Panc1 (cell line): Measurements from ENCODE around the gene NME3. TPM values are rescaled to one million over a fixed set of nuclear protein-coding genes. Genes with fewer than 3 reads are reported as not detected.

Experiments
- ATAC-seq: fragments of 200-7000 bp; cut with Tn5 transposase; 2 replicates; pipeline ENCODE4 v1.9.1; 2020; ENCODE audit warnings: mild to moderate bottlenecking, moderate library complexity
- BruUV-seq: library from RNA; stranded (reverse); fragments of 400-500 nt; replicated peaks from 2 replicates; lab custom pipeline; 2021; lab: Mats Ljungman, UMichigan
- CTCF ChIA-PET: fragments of 300-600 bp; sonication (Branson Sonifier 250); formaldehyde crosslinking; loops from one replicate; lab custom pipeline; 2022; ENCODE audit warnings: antibody characterized with exemption; lab: Charles Lee
- POLR2A ChIA-PET: fragments of 300-600 bp; sonication (Branson Sonifier 250); formaldehyde crosslinking; loops from one replicate; lab custom pipeline; 2022; ENCODE audit warnings: antibody characterized with exemption; lab: Charles Lee
- DNase-seq: peaks from one replicate; pipeline ENCODE4 v3.0.0-alpha.2; 2010; ENCODE audit warnings: low read depth, low spot score
- H3K27ac ChIP-seq: 2 replicates; pipeline ENCODE4 v1.5.1; 2011; ENCODE audit warnings: mild to moderate bottlenecking, low read length, inconsistent platforms
- H3K27me3 ChIP-seq: fragments of 200-500 bp; sonication (Bioruptor generic); 2 replicates; pipeline ENCODE4 v1.6.0; 2014; ENCODE audit warnings: low read length, inconsistent platforms; ENCODE audit not compliant: control insufficient read depth, insufficient read depth
- H3K36me3 ChIP-seq: fragments of 200-500 bp; sonication (Bioruptor generic); 2 replicates; pipeline ENCODE4 v1.5.1; 2014; ENCODE audit warnings: inconsistent platforms, mild to moderate bottlenecking, low read length, moderate library complexity; ENCODE audit not compliant: control insufficient read depth, insufficient read depth
- H3K4me1 ChIP-seq: 2 replicates; pipeline ENCODE4 v1.5.1; 2011; ENCODE audit warnings: inconsistent platforms, mild to moderate bottlenecking, low read length, moderate library complexity; ENCODE audit not compliant: control insufficient read depth, insufficient read depth
- H3K4me3 ChIP-seq, 2 experiments: 2 replicates each; pipeline ENCODE4 v1.5.1; 2011 to 2012; ENCODE audit warnings: low read depth in 2 of 2, low read length in 2 of 2, mild to moderate bottlenecking in 2 of 2, inconsistent platforms in 1 of 2, moderate library complexity in 1 of 2
- H3K9me3 ChIP-seq: fragments of 200-500 bp; sonication (Bioruptor generic); 2 replicates; pipeline ENCODE4 v1.5.1; 2014; ENCODE audit warnings: low read depth, mild to moderate bottlenecking, inconsistent platforms, low read length, moderate library complexity; ENCODE audit not compliant: control insufficient read depth, insufficient read depth
- POLR2AphosphoS5 ChIP-seq: IDR thresholded peaks from 2 replicates; pipeline ENCODE4 v1.6.1; 2012; ENCODE audit warnings: mild to moderate bottlenecking, low read depth, low read length, moderate library complexity
- SIN3A ChIP-seq: IDR thresholded peaks from 2 replicates; pipeline ENCODE4 v1.6.1; 2012; ENCODE audit warnings: low read depth, mild to moderate bottlenecking, low read length, moderate library complexity, borderline replicate concordance; ENCODE audit not compliant: insufficient read depth
- TCF7L2 ChIP-seq: IDR thresholded peaks from 2 replicates; pipeline ENCODE4 v1.6.1; 2011; ENCODE audit warnings: mild to moderate bottlenecking, low read depth, low read length, inconsistent platforms
- in situ Hi-C: cut with HindIII; loops from 2 replicates; pipeline ENCODE4 v1.10.0; 2016; ENCODE audit warnings: low sequenced_read_pairs, low pct_unique_long_range_greater_than_20kb
- intact Hi-C: fragments of 100-400 bp; cut with micrococcal nuclease; formaldehyde crosslinking; loops from one replicate; pipeline ENCODE4 v1.10.0; 2022; ENCODE audit not compliant: unreplicated experiment
- total RNA-seq: library from RNA; stranded (reverse); gene quantifications from one replicate; pipeline ENCODE4 v1.2.1, GENCODE V29; 2021; ENCODE audit not compliant: unreplicated experiment
- TF ChIP-seq, protein P1 (sequence below): fragments of 450-650 bp; IDR thresholded peaks from 2 replicates; pipeline ENCODE4 v1.5.1; 2017; ENCODE audit warnings: mild to moderate bottlenecking
- TF ChIP-seq, protein P2 (sequence below), 2 experiments: IDR thresholded peaks; 2 replicates each; pipeline ENCODE4 v1.6.1; 2011 to 2012; ENCODE audit warnings: low read depth in 2 of 2, control low read depth in 1 of 2, low read length in 1 of 2, mild to moderate bottlenecking in 1 of 2, moderate library complexity in 1 of 2; ENCODE audit not compliant: insufficient read depth in 1 of 2

Gene NME3
- total RNA-seq, 1 experiment from 2014 or later = 117 TPM

DNA sequence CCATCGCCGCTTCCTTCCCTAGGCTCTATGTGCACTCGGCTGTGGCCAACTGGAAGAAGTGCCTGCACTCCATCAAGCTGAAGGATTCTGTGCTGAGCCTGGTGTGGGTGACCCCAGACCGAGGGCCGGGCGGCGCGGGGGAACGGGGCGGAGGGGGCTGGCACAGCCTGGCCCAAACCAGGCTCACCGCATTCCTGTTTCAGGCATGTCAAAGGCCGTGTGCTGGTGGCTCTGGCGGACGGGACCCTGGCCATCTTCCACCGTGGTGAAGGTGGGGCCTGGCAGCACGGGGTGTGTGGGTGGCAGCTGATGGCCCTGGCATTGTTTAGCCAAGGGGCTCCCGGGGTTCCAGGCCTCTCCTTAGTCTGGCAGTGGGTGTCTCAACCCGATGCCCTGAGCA lies 4.6 kb downstream of the NME3 start:
- ChIA-PET POLR2A (no interaction called here), CTCF (no interaction called here)
- intact Hi-C loops (no loop called here), in situ Hi-C loops (no loop called here)
- no peak for DNase-seq
- H3K4me1 ChIP-seq = peaks cover 14% of the 10 kb centered on the region
- no peak overlapping the region for H3K27ac ChIP-seq
- no peaks in the 10 kb centered on the region; the same call in 1 of the 2 replicates for H3K36me3 ChIP-seq
- H3K9me3 ChIP-seq = no peaks in the 10 kb centered on the region
- no peaks in the 10 kb centered on the region for H3K27me3 ChIP-seq
- TF ChIP-seq SIN3A (no peak), POLR2AphosphoS5 (no peak), TCF7L2 (no peak)
- TF ChIP-seq, protein P1, sequence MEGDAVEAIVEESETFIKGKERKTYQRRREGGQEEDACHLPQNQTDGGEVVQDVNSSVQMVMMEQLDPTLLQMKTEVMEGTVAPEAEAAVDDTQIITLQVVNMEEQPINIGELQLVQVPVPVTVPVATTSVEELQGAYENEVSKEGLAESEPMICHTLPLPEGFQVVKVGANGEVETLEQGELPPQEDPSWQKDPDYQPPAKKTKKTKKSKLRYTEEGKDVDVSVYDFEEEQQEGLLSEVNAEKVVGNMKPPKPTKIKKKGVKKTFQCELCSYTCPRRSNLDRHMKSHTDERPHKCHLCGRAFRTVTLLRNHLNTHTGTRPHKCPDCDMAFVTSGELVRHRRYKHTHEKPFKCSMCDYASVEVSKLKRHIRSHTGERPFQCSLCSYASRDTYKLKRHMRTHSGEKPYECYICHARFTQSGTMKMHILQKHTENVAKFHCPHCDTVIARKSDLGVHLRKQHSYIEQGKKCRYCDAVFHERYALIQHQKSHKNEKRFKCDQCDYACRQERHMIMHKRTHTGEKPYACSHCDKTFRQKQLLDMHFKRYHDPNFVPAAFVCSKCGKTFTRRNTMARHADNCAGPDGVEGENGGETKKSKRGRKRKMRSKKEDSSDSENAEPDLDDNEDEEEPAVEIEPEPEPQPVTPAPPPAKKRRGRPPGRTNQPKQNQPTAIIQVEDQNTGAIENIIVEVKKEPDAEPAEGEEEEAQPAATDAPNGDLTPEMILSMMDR = no peak
- TF ChIP-seq, protein P2, sequence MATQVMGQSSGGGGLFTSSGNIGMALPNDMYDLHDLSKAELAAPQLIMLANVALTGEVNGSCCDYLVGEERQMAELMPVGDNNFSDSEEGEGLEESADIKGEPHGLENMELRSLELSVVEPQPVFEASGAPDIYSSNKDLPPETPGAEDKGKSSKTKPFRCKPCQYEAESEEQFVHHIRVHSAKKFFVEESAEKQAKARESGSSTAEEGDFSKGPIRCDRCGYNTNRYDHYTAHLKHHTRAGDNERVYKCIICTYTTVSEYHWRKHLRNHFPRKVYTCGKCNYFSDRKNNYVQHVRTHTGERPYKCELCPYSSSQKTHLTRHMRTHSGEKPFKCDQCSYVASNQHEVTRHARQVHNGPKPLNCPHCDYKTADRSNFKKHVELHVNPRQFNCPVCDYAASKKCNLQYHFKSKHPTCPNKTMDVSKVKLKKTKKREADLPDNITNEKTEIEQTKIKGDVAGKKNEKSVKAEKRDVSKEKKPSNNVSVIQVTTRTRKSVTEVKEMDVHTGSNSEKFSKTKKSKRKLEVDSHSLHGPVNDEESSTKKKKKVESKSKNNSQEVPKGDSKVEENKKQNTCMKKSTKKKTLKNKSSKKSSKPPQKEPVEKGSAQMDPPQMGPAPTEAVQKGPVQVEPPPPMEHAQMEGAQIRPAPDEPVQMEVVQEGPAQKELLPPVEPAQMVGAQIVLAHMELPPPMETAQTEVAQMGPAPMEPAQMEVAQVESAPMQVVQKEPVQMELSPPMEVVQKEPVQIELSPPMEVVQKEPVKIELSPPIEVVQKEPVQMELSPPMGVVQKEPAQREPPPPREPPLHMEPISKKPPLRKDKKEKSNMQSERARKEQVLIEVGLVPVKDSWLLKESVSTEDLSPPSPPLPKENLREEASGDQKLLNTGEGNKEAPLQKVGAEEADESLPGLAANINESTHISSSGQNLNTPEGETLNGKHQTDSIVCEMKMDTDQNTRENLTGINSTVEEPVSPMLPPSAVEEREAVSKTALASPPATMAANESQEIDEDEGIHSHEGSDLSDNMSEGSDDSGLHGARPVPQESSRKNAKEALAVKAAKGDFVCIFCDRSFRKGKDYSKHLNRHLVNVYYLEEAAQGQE (IDR thresholded peaks at IDR 0.05; ENCODE audit: insufficient read depth in 1 of 2, low read depth in 2 of 2, low read length in 1 of 2) = no peak
- H3K4me3 ChIP-seq = no peak overlapping the region
- no peak for ATAC-seq
- no TSS peak for BruUV-seq

DNA sequence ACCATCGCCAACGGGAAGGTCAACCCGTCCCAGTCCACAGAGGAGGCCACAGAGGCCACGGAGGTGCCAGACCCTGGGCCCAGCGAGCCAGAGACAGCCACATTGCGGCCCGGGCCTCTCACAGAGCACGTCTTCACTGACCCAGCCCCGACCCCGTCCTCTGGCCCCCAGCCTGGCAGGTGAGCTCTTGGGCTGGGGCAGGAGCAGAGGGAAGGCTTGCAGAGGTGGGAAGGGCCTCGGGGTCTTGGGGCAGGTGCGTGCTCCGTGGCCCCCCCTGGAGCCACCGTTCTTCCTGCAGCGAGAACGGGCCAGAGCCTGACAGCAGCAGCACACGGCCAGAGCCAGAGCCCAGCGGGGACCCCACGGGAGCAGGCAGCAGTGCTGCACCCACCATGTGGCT lies 5.1 kb downstream of the NME3 start:
- in situ Hi-C loops = no loop called here
- no peak overlapping the region for H3K4me3 ChIP-seq
- no peak overlapping the region for H3K27ac ChIP-seq
- BruUV-seq = no TSS peak
- intact Hi-C loops = no loop called here
- peaks cover 14% of the 10 kb centered on the region for H3K4me1 ChIP-seq
- no peaks in the 10 kb centered on the region for H3K27me3 ChIP-seq
- ATAC-seq (no peak), DNase-seq (no peak)
- ChIA-PET POLR2A (no interaction called here), CTCF (no interaction called here)
- no peaks in the 10 kb centered on the region for H3K9me3 ChIP-seq
- no peaks in the 10 kb centered on the region; the same call in 1 of the 2 replicates for H3K36me3 ChIP-seq
- TF ChIP-seq TCF7L2 (no peak), POLR2AphosphoS5 (no peak), SIN3A (no peak)
- TF ChIP-seq, protein P2 (IDR thresholded peaks at IDR 0.05; ENCODE audit: insufficient read depth in 1 of 2, low read depth in 2 of 2, low read length in 1 of 2) = no peak
- TF ChIP-seq, protein P1 = no peak
